GM21723 (cell line): ENCODE data around the gene FAM219B.
"Not testable (repeated sequence)": the region's sequence is repeated elsewhere in the genome, so short reads cannot be mapped to it uniquely, and the experiment has no call there.

Source experiments
- ATAC-seq: cut with Tn5 transposase; IDR thresholded peaks from one replicate; pipeline ENCODE4 v1.9.1; 2021; ENCODE audit warnings: mild to moderate bottlenecking, moderate library complexity; ENCODE audit not compliant: unreplicated experiment

FAM219B gene

DNA sequence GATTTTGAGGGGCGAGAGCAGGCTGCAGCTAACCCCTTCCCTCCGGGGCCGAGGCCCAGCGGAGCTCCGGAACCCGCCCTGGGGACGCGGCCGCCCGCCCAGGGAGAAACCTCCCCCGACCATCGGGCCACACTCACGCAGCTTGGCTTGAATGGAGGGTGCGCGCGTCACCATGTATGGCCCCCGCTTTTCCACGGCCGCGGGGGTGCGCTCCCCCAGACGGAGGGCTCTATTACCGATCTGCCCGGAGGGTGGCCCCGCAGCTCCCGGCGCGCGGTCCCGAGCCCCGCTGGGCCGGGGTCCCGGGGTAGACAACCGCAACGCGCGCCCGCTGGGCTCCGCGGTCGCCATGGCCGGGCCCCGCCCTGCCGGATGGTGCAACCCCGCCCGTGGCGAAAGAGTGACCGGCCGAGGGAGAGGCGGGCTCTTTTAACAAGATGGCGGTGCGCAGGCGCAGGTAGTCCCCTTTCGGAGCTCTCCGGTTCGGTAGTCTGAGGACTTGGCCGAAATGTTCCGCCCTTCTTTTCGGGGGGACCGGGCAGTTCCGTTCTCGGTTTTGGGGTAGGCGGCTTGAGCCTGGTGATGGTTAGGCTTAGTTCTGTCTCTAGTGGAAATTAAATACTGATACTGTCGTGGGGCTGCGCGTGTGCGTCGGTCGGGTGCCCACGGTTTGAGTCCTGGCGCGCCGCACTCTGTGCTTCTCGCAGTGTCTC lies at the start of gene FAM219B:
Gene FAM219B, minus strand, starts transcription at position 402 of the 713 bp plus-strand sequence. Its CDS starts 51 bp downstream, at position 351.
- ATAC-seq = peak; percentile 79

GRCh38 chr15:74955796-74956647 lies 49.4 kb upstream of the FAM219B start:
- ATAC-seq = peak; percentile 50

GRCh38 chr15:74955017-74955416 lies 48.4 kb upstream of the FAM219B start:
- ATAC-seq = no peak

- ATAC-seq = no peak
Observed at GRCh38 chr15:74954515-74954914, 47.9 kb upstream of the FAM219B start.

GRCh38 chr15:74951006-74951405 lies 44.4 kb upstream of the FAM219B start:
- ATAC-seq = no peak

GRCh38 chr15:74950078-74950908 lies 43.6 kb upstream of the FAM219B start:
- ATAC-seq = no peak

GRCh38 chr15:74937590-74938371 lies 31.1 kb upstream of the FAM219B start, which contains the start of gene COX5A:
Gene COX5A (minus strand): TSS chr15:74938073. CDS start chr15:74938014, 59 bp downstream.
- peak; percentile 87 for ATAC-seq

- ATAC-seq = no peak
Observed at GRCh38 chr15:74937272-74937589, 30.6 kb upstream of the FAM219B start.

GRCh38 chr15:74935193-74935592 lies 28.5 kb upstream of the FAM219B start:
- ATAC-seq = not testable (repeated sequence)

DNA sequence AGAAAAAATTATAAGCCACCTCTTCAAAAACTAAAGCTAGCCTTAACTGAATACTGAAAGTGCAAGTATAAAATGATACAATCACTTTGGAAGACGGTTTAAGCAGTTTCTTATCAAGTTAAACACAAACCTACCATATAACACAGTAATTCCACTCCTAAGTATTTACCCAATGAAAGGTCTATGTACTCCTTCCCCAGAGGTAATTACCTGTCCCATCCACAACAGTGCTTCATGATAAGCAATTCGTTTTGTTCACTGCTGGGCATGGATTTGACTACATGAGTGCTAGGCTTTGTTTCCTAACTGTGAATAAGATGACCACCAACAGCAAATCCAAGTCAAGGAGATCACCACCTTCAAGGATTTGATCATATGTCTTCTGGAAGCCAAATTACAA lies 26.9 kb upstream of the FAM219B start:
- ATAC-seq = no peak

- no peak for ATAC-seq
Observed at GRCh38 chr15:74928771-74929198, 22.1 kb upstream of the FAM219B start.

- no peak for ATAC-seq
Observed at GRCh38 chr15:74924525-74924924, 17.9 kb upstream of the FAM219B start.

DNA sequence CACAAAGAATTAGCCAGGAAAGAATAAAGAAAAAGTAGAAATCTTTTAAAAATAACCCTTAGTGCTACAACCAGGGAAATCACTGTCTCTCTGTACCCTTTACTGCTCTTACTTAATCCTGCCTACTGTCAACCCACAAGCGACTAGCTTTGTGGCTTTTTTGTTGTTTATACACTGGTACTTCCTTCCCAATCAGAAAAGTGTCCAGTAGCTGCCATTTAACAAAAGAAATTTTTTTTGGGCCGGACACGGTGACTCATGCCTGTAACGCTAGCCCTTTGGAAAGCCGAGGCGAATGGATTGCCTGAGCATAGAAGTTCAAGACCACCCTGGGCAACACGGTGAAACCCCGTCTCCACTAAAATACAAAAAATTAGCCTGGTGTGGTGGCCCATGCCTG lies 13.8 kb upstream of the FAM219B start:
- no peak for ATAC-seq

GRCh38 chr15:74917676-74918075 lies 11.0 kb upstream of the FAM219B start:
- no peak for ATAC-seq

- not testable (repeated sequence) for ATAC-seq
Observed at GRCh38 chr15:74913799-74914198, 7.1 kb upstream of the FAM219B start.

DNA sequence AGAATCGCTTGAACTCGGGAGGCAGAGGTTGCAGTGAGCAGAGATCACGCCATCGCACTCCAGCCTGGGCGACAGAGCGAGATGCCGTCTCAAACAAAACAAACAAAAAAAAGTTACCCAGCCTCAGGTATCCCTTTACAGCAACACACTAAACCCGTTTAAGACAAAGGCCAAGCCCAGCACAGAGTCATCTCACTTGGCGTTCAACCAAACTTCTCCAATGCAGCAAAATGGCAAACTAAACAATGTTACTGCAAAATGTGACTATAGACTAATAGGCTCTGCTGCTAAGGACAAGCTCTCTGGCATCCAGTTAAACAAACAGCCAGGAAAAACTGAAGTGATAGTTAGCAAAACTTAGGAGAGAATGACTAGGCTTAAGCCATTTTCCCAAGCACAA lies 6.4 kb upstream of the FAM219B start:
- ATAC-seq = no peak

GRCh38 chr15:74908635-74909034 lies 2.0 kb upstream of the FAM219B start:
- ATAC-seq = no peak

GRCh38 chr15:74907163-74907870 lies 666 bp upstream of the FAM219B start:
- no peak for ATAC-seq

GRCh38 chr15:74906067-74906449 lies 593 bp downstream of the FAM219B start:
- peak; percentile 39 for ATAC-seq
